HG02763 (cell line): ENCODE results near the gene RBM8A.
"Not testable (repeated sequence)": the region's sequence is repeated elsewhere in the genome, so short reads cannot be mapped to it uniquely, and the experiment has no call there.

Experiments used
- ATAC-seq: cut with Tn5 transposase; IDR thresholded peaks from one replicate; pipeline ENCODE4 v1.9.1; 2021; ENCODE audit warnings: mild to moderate bottlenecking, moderate library complexity; ENCODE audit not compliant: unreplicated experiment

Gene RBM8A

GRCh38 chr1:145956781-145957442, 29.6 kb upstream of the RBM8A start:
- ATAC-seq, result no peak

GRCh38 chr1:145956361-145956760, 29.1 kb upstream of the RBM8A start:
- ATAC-seq, result no peak

- ATAC-seq, result no peak
Observed at GRCh38 chr1:145955436-145955835, 28.2 kb upstream of the RBM8A start.

- ATAC-seq, result no peak
Observed at GRCh38 chr1:145953861-145954260, 26.6 kb upstream of the RBM8A start.

- no peak for ATAC-seq
Observed at GRCh38 chr1:145952903-145953302, 25.6 kb upstream of the RBM8A start.

GRCh38 chr1:145951526-145951925, 24.2 kb upstream of the RBM8A start:
- no peak for ATAC-seq

GRCh38 chr1:145949219-145949618, 21.9 kb upstream of the RBM8A start:
- ATAC-seq, result no peak

- ATAC-seq, result no peak
Observed at GRCh38 chr1:145947551-145947950, 20.3 kb upstream of the RBM8A start.

- no peak for ATAC-seq
Observed at GRCh38 chr1:145946477-145946986, 19.2 kb upstream of the RBM8A start.

- ATAC-seq, result no peak
Observed at GRCh38 chr1:145944532-145944931, 17.2 kb upstream of the RBM8A start.

- no peak for ATAC-seq
Observed at GRCh38 chr1:145942871-145943270, 15.6 kb upstream of the RBM8A start.

- ATAC-seq, result no peak
Observed at GRCh38 chr1:145942405-145942804, 15.1 kb upstream of the RBM8A start.

- ATAC-seq, result no peak
Observed at GRCh38 chr1:145937436-145937835, 10.2 kb upstream of the RBM8A start.

- ATAC-seq, result no peak
Observed at GRCh38 chr1:145936247-145936646, 9.0 kb upstream of the RBM8A start.

- no peak for ATAC-seq
Observed at GRCh38 chr1:145935708-145936107, 8.4 kb upstream of the RBM8A start.

- ATAC-seq, result not testable (repeated sequence)
Observed at GRCh38 chr1:145932522-145933009, 5.3 kb upstream of the RBM8A start.

GRCh38 chr1:145927916-145928643, 796 bp upstream of the RBM8A start:
- ATAC-seq, result no peak

GRCh38 chr1:145926686-145927062, 610 bp downstream of the RBM8A start:
- ATAC-seq, result peak; percentile 2

GRCh38 chr1:145922266-145922665, 5.0 kb downstream of the RBM8A start:
- no peak for ATAC-seq

GRCh38 chr1:145920297-145920696, 7.0 kb downstream of the RBM8A start:
- not testable (repeated sequence) for ATAC-seq

GRCh38 chr1:145918992-145919939, 8.0 kb downstream of the RBM8A start:
- peak; percentile 8 for ATAC-seq
